Nephron progenitor cell (in vitro differentiated cells): Measurements from ENCODE around the gene BLCAP.
"Not testable (repeated sequence)": the region's sequence is repeated elsewhere in the genome, so short reads cannot be mapped to it uniquely, and the experiment has no call there.

Experiments
- DNase-seq: peaks from one replicate; pipeline ENCODE4 v3.0.0; 2021
- H3K27ac Mint-ChIP-seq: 2 replicates; pipeline ENCODE4 v1.8.0; 2021; ENCODE audit warnings: mild to moderate bottlenecking, moderate library complexity, mixed read lengths
- H3K27me3 Mint-ChIP-seq: 2 replicates; pipeline ENCODE4 v1.8.0; 2021; ENCODE audit warnings: mild to moderate bottlenecking, low read depth, mixed read lengths; ENCODE audit not compliant: poor library complexity
- H3K36me3 Mint-ChIP-seq: 2 replicates; pipeline ENCODE4 v1.8.0; 2021; ENCODE audit warnings: low read depth, mixed read lengths
- H3K4me1 Mint-ChIP-seq: 2 replicates; pipeline ENCODE4 v1.8.0; 2021; ENCODE audit warnings: mixed read lengths
- H3K4me3 Mint-ChIP-seq: 2 replicates; pipeline ENCODE4 v1.8.0; 2021; ENCODE audit warnings: mild to moderate bottlenecking, moderate library complexity, mixed read lengths
- H3K9me3 Mint-ChIP-seq: 2 replicates; pipeline ENCODE4 v1.8.0; 2021; ENCODE audit warnings: mild to moderate bottlenecking, moderate library complexity, mixed read lengths
- TF ChIP-seq, protein P1 (sequence below): fragments of 200-600 bp; sonication (generic); IDR thresholded peaks from 2 replicates; pipeline ENCODE4 v1.5.0; 2021; ENCODE audit warnings: antibody characterized with exemption

BLCAP gene

DNA sequence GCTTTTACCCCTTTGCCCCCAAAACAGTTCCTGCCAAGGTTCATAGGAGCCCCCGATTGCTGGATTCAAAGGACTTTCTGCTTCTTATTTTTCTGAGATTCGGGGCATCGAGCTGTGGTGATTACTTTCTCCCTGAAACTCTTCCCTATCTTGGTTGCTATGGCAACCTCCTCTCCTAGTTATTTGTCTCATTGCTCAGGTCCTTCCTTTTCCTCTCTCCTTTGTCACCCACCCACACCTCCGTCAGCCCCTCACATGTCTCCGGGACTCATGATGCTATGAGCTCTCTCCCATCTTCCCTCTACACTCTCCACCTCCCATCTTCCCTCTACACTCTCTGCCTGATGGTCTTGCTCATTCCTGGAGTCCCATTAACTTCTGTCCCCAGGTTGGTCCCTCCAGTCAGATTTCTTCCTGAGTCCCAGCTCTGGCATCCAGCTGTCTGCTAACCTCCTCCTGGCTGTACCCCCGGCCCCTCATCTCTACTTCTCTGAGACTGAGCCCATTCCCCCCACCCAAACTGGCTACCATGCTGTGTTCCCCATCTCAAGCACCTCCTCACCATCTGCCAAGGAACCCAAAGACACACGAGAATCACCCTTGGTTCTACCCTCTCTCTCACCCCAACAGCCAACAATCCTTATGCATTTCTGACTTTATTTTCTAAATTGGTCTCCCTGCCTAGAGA is 36.9 kb downstream of the BLCAP start:
- no peak for DNase-seq
- H3K4me3 Mint-ChIP-seq = no peak overlapping the region
- H3K9me3 Mint-ChIP-seq = no peaks in the 10 kb centered on the region
- peak overlapping the region; percentile 82 for H3K27ac Mint-ChIP-seq
- TF ChIP-seq, protein P1, sequence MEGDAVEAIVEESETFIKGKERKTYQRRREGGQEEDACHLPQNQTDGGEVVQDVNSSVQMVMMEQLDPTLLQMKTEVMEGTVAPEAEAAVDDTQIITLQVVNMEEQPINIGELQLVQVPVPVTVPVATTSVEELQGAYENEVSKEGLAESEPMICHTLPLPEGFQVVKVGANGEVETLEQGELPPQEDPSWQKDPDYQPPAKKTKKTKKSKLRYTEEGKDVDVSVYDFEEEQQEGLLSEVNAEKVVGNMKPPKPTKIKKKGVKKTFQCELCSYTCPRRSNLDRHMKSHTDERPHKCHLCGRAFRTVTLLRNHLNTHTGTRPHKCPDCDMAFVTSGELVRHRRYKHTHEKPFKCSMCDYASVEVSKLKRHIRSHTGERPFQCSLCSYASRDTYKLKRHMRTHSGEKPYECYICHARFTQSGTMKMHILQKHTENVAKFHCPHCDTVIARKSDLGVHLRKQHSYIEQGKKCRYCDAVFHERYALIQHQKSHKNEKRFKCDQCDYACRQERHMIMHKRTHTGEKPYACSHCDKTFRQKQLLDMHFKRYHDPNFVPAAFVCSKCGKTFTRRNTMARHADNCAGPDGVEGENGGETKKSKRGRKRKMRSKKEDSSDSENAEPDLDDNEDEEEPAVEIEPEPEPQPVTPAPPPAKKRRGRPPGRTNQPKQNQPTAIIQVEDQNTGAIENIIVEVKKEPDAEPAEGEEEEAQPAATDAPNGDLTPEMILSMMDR = no peak
- H3K27me3 Mint-ChIP-seq = peaks cover 11% of the 10 kb centered on the region
- H3K4me1 Mint-ChIP-seq = peaks cover 17% of the 10 kb centered on the region
- H3K36me3 Mint-ChIP-seq = peaks cover 19% of the 10 kb centered on the region

DNA sequence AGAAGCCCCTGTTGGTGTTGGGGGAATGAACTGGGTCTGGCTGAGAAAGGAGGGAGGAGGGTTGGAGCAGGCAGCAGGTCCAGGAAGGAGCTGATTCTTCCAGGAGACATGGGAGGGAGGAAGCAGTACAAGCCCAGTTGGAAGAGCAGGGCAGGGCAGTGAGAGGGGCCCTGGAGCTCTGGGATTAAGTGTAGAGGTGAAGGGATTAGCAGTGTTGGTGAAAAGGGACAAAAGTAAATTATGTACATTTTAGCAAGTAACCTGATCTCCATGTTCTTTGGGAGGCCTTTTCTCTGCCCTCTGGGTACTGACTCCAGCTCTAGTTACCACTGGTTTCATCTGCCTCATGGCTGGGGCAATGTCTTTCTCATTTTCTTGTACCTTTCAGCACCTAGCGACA is 41.5 kb downstream of the BLCAP start:
- Mint-ChIP-seq H3K4me1 (peaks cover 23% of the 10 kb centered on the region), H3K27ac (peak overlapping the region; percentile 29), H3K9me3 (peaks cover 23% of the 10 kb centered on the region), H3K27me3 (peaks cover 14% of the 10 kb centered on the region)
- H3K4me3 Mint-ChIP-seq, H3K36me3 Mint-ChIP-seq, DNase-seq: not testable (repeated sequence)

DNA sequence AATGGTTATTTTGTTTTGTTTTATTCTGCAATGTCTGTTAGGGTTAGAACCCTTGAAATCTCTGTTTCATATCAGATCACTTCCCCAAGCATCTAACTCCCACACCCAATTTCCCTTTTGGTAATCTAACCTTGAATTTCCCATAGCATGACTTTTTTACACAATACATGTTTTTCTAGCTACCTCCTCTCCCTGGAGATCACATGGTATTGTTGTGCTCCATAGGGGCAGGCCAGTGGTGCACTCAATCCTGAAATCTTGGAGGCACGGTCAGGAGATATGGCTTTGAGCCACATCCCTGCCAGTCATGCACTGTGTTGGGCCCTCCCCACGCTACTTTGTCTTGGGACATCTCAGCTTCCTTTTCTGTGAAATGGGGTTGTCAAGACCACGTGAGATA is 43.3 kb downstream of the BLCAP start:
- no peak overlapping the region for H3K27ac Mint-ChIP-seq
- peaks cover 23% of the 10 kb centered on the region for H3K9me3 Mint-ChIP-seq
- peaks cover 9% of the 10 kb centered on the region for H3K36me3 Mint-ChIP-seq
- DNase-seq = no peak
- TF ChIP-seq, protein P1 = no peak
- H3K4me1 Mint-ChIP-seq = peaks cover 30% of the 10 kb centered on the region
- no peak overlapping the region for H3K4me3 Mint-ChIP-seq
- H3K27me3 Mint-ChIP-seq = peaks cover 23% of the 10 kb centered on the region

DNA sequence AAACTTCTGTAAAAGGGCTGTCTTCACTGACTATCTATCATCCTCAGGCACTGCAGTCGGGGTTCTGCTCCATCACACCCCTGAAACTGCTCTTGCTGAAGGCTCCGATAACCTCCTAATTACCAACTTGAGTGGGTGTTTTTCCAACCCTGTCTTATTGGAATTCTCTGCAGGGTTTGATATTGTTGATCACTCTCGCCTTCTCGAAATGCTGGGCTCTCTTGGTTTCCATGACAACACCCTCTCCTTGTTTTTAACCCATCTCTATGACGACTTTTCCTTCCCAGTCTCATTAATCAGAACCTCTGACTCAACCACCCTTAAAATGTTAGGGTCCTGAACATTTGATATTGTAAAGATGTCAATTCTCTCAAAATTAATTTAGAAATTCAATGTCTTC is 46.1 kb downstream of the BLCAP start:
- H3K4me3 Mint-ChIP-seq = no peak overlapping the region
- peaks cover 9% of the 10 kb centered on the region for H3K36me3 Mint-ChIP-seq
- H3K27me3 Mint-ChIP-seq = peaks cover 26% of the 10 kb centered on the region
- peaks cover 25% of the 10 kb centered on the region for H3K9me3 Mint-ChIP-seq
- DNase-seq = no peak
- H3K4me1 Mint-ChIP-seq = peaks cover 21% of the 10 kb centered on the region
- TF ChIP-seq, protein P1 = no peak
- no peak overlapping the region for H3K27ac Mint-ChIP-seq

DNA sequence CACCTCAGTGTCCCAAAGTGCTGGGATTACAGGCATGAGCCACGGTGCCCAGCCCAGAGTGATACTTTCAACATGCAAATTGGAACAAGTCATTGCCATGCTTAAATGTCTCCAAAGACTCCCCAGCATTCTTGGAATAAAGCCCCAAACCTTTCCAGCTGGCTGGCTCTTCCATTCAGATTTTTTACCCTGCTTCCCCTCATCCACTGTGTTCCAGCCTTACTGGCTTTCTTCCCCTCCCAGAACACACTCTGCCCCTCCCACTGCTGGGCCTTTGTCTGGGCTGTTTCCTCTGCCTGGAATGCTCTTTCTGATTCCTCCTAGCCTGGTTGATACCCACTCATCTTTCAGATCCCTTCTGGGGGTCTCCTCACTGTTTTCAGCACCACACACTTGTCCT is 46.8 kb downstream of the BLCAP start:
- Mint-ChIP-seq H3K27ac (no peak overlapping the region), H3K36me3 (peaks cover 9% of the 10 kb centered on the region), H3K4me3 (no peak overlapping the region), H3K4me1 (peaks cover 14% of the 10 kb centered on the region), H3K9me3 (peaks cover 31% of the 10 kb centered on the region), H3K27me3 (peaks cover 29% of the 10 kb centered on the region)
- no peak for DNase-seq
- TF ChIP-seq, protein P1 = no peak

DNA sequence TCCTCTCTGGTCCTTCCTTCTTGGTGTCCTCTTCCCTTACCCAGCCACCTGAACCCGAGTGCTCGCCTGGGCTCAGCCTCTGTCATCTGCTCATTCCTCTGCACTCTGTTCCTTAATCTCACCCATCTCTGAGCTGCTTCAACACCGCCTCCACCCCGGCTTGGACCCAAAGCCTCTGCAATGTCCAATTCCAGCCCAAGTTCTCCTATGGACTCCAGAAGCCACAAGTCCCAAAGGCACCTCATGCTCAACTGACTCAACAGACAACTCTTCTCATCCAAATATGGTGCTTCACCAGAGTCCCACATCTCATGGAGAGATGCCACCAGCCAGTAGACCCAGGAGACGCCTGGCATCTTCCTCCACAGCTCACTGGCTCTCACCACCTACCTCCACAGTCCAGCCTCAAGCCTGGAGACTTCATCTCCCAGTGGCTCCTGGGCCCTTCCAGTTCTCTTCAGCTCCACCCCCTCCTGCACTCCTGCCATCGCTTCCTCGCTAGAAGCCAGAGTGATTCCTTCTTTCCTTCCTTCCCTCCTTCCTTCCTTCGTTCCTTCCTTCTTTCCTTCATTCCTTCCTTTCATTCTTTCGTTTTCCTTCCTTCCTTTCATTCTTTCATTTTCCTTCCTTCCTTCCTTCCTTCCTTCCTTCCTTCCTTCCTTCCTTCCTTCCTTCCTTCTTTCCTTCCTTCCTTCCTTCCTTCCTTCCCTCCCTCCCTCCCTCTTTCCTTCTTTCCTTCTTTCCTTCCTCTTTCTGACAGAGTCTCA is 47.6 kb downstream of the BLCAP start:
- Mint-ChIP-seq H3K27me3 (peaks cover 31% of the 10 kb centered on the region), H3K4me3 (no peak overlapping the region), H3K27ac (no peak overlapping the region), H3K36me3 (peaks cover 9% of the 10 kb centered on the region), H3K4me1 (peaks cover 16% of the 10 kb centered on the region), H3K9me3 (peaks cover 32% of the 10 kb centered on the region)
- TF ChIP-seq, protein P1 = no peak
- DNase-seq = no peak
